ENCODE measurements around the gene ATP1A1. TPM values are rescaled to one million over a fixed set of nuclear protein-coding genes. Genes with fewer than 3 reads are reported as not detected.

ATP1A1 gene
- total RNA-seq, 2 experiments from 2014 or later, result 360 to 370 TPM

GRCh38 chr1:116361648-116362047, 11.4 kb upstream of the ATP1A1 start:
- intact Hi-C loops (cut with micrococcal nuclease), result loop anchor here (1.0 kb wide), 1 partner anchor 222 kb away; no protein-coding TSS in a partner anchor
- DNase-seq, result no peak
- no peaks in the 10 kb centered on the region for H3K36me3 Mint-ChIP-seq (ENCODE audit: low read depth)
- CTCF ChIA-PET, result interaction anchor here (0.9 kb wide), 1 partner anchor 124 kb away, joined by 3 read pairs; no protein-coding TSS in a partner anchor
- no peaks in the 10 kb centered on the region for H3K27me3 Mint-ChIP-seq (ENCODE audit: low read depth)
- H3K27ac Mint-ChIP-seq, result no peak overlapping the region
- peaks cover 22% of the 10 kb centered on the region for H3K4me1 Mint-ChIP-seq (ENCODE audit: low read depth)
- H3K9me3 Mint-ChIP-seq, result no peaks in the 10 kb centered on the region
- H3K4me3 Mint-ChIP-seq, result no peak overlapping the region

GRCh38 chr1:116362050-116362449, 11.0 kb upstream of the ATP1A1 start:
- no peaks in the 10 kb centered on the region for H3K27me3 Mint-ChIP-seq (ENCODE audit: low read depth)
- peaks cover 18% of the 10 kb centered on the region for H3K4me1 Mint-ChIP-seq (ENCODE audit: low read depth)
- CTCF ChIA-PET, result interaction anchor here (0.9 kb wide), 1 partner anchor 124 kb away, joined by 3 read pairs; no protein-coding TSS in a partner anchor

GRCh38 chr1:116365353-116365780, 7.7 kb upstream of the ATP1A1 start:
- Mint-ChIP-seq H3K4me3 (no peak overlapping the region), H3K9me3 (no peaks in the 10 kb centered on the region), H3K27me3 (ENCODE audit: low read depth) (no peaks in the 10 kb centered on the region), H3K27ac (no peak overlapping the region), H3K36me3 (ENCODE audit: low read depth) (no peaks in the 10 kb centered on the region), H3K4me1 (ENCODE audit: low read depth) (peaks cover 8% of the 10 kb centered on the region)
- no peak for DNase-seq
- intact Hi-C loops (cut with micrococcal nuclease), result no loop called here
- CTCF ChIA-PET, result interaction anchor here (0.7 to 2.2 kb wide), 4 partner anchors 10 to 226 kb away, joined by 3 to 7 read pairs (median 3); no protein-coding TSS in a partner anchor

More at GRCh38 chr1:116362050-116362449, 11.0 kb upstream of the ATP1A1 start:
- Mint-ChIP-seq H3K27ac (no peak overlapping the region), H3K4me3 (no peak overlapping the region), H3K36me3 (ENCODE audit: low read depth) (no peaks in the 10 kb centered on the region), H3K9me3 (no peaks in the 10 kb centered on the region)
- intact Hi-C loops (cut with micrococcal nuclease), result no loop called here
- no peak for DNase-seq

- H3K4me3 Mint-ChIP-seq, result no peak overlapping the region
- peaks cover 8% of the 10 kb centered on the region for H3K4me1 Mint-ChIP-seq (ENCODE audit: low read depth)
- H3K27ac Mint-ChIP-seq, result no peak overlapping the region
- H3K9me3 Mint-ChIP-seq, result no peaks in the 10 kb centered on the region
- CTCF ChIA-PET, result interaction anchor here (0.8 to 2.2 kb wide), 2 partner anchors 10 to 26 kb away, joined by 3 to 7 read pairs; no protein-coding TSS in a partner anchor
- DNase-seq, result no peak
- H3K27me3 Mint-ChIP-seq (ENCODE audit: low read depth), result no peaks in the 10 kb centered on the region
- H3K36me3 Mint-ChIP-seq (ENCODE audit: low read depth), result no peaks in the 10 kb centered on the region
- intact Hi-C loops (cut with micrococcal nuclease), result no loop called here
Measured at GRCh38 chr1:116365857-116366256, 7.2 kb upstream of the ATP1A1 start.

- DNase-seq, result no peak
- H3K4me3 Mint-ChIP-seq, result no peak overlapping the region
- H3K9me3 Mint-ChIP-seq, result no peaks in the 10 kb centered on the region
- intact Hi-C loops (cut with micrococcal nuclease), result no loop called here
- no peaks in the 10 kb centered on the region for H3K27me3 Mint-ChIP-seq (ENCODE audit: low read depth)
- no peak overlapping the region for H3K27ac Mint-ChIP-seq
- peaks cover 11% of the 10 kb centered on the region for H3K4me1 Mint-ChIP-seq (ENCODE audit: low read depth)
- CTCF ChIA-PET, result interaction anchor here (2.2 kb wide), 2 partner anchors 8 to 215 kb away, joined by 5 to 7 read pairs; no protein-coding TSS in a partner anchor
- H3K36me3 Mint-ChIP-seq (ENCODE audit: low read depth), result no peaks in the 10 kb centered on the region
Measured at GRCh38 chr1:116367256-116367945, 5.6 kb upstream of the ATP1A1 start.

GRCh38 chr1:116368241-116368640, 4.8 kb upstream of the ATP1A1 start:
- no peak overlapping the region for H3K27ac Mint-ChIP-seq
- intact Hi-C loops (cut with micrococcal nuclease), result no loop called here
- no peak overlapping the region for H3K4me3 Mint-ChIP-seq
- no peak for DNase-seq
- CTCF ChIA-PET, result interaction anchor here (1.1 to 2.2 kb wide), 2 partner anchors 20 to 216 kb away, joined by 3 to 5 read pairs; no protein-coding TSS in a partner anchor
- peaks cover 13% of the 10 kb centered on the region for H3K4me1 Mint-ChIP-seq (ENCODE audit: low read depth)
- no peaks in the 10 kb centered on the region for H3K9me3 Mint-ChIP-seq
- H3K27me3 Mint-ChIP-seq (ENCODE audit: low read depth), result no peaks in the 10 kb centered on the region
- H3K36me3 Mint-ChIP-seq (ENCODE audit: low read depth), result peaks cover 1% of the 10 kb centered on the region

GRCh38 chr1:116370181-116370580, 2.9 kb upstream of the ATP1A1 start:
- Mint-ChIP-seq H3K4me1 (ENCODE audit: low read depth) (peaks cover 13% of the 10 kb centered on the region), H3K36me3 (ENCODE audit: low read depth) (peaks cover 13% of the 10 kb centered on the region), H3K9me3 (no peaks in the 10 kb centered on the region), H3K27ac (no peak overlapping the region), H3K4me3 (no peak overlapping the region), H3K27me3 (ENCODE audit: low read depth) (no peaks in the 10 kb centered on the region)
- CTCF ChIA-PET, result interaction anchor here (0.6 kb wide), 2 partner anchors 123 to 229 kb away, joined by 3 read pairs; no protein-coding TSS in a partner anchor
- DNase-seq, result no peak
- intact Hi-C loops (cut with micrococcal nuclease), result loop anchor here (10.0 kb wide), 1 partner anchor 1165 kb away; no protein-coding TSS in a partner anchor

- CTCF ChIA-PET, result interaction anchor here (0.9 to 1.3 kb wide), 2 partner anchors 13 to 197 kb away, joined by 3 to 4 read pairs; no protein-coding TSS in a partner anchor
- peaks cover 24% of the 10 kb centered on the region for H3K36me3 Mint-ChIP-seq (ENCODE audit: low read depth)
- no peak for DNase-seq
- H3K4me1 Mint-ChIP-seq (ENCODE audit: low read depth), result peaks cover 26% of the 10 kb centered on the region
- intact Hi-C loops (cut with micrococcal nuclease), result loop anchor here (10.0 kb wide), 1 partner anchor 1163 kb away; no protein-coding TSS in a partner anchor
- no peak overlapping the region for H3K4me3 Mint-ChIP-seq
- H3K27me3 Mint-ChIP-seq (ENCODE audit: low read depth), result no peaks in the 10 kb centered on the region
- H3K27ac Mint-ChIP-seq, result no peak overlapping the region
- H3K9me3 Mint-ChIP-seq, result no peaks in the 10 kb centered on the region
Measured at GRCh38 chr1:116371752-116372151, 1.3 kb upstream of the ATP1A1 start.

GRCh38 chr1:116372191-116372590, 853 bp upstream of the ATP1A1 start:
- peak overlapping the region; percentile 75 for H3K4me3 Mint-ChIP-seq
- no peak for DNase-seq
- CTCF ChIA-PET, result interaction anchor here (1.0 kb wide), 1 partner anchor 10 kb away, joined by 3 read pairs; no protein-coding TSS in a partner anchor
- H3K36me3 Mint-ChIP-seq (ENCODE audit: low read depth), result peaks cover 24% of the 10 kb centered on the region
- H3K4me1 Mint-ChIP-seq (ENCODE audit: low read depth), result peaks cover 29% of the 10 kb centered on the region
- no peak overlapping the region for H3K27ac Mint-ChIP-seq
- intact Hi-C loops (cut with micrococcal nuclease), result loop anchor here (10.0 kb wide), 1 partner anchor 1163 kb away; no protein-coding TSS in a partner anchor
- H3K27me3 Mint-ChIP-seq (ENCODE audit: low read depth), result no peaks in the 10 kb centered on the region
- H3K9me3 Mint-ChIP-seq, result no peaks in the 10 kb centered on the region

GRCh38 chr1:116373431-116374352, 648 bp downstream of the ATP1A1 start:
- Mint-ChIP-seq H3K27me3 (ENCODE audit: low read depth) (no peaks in the 10 kb centered on the region), H3K9me3 (no peaks in the 10 kb centered on the region), H3K36me3 (ENCODE audit: low read depth) (peaks cover 24% of the 10 kb centered on the region), H3K4me3 (peak overlapping the region; percentile 92), H3K4me1 (ENCODE audit: low read depth) (peaks cover 31% of the 10 kb centered on the region), H3K27ac (peak overlapping the region; percentile 95)
- intact Hi-C loops (cut with micrococcal nuclease), result loop anchor here (1.0 to 10.0 kb wide), 4 partner anchors 17 to 1617 kb away; partner anchors contain the start of gene CSDE1
- peak; percentile 64 for DNase-seq
- CTCF ChIA-PET, result interaction anchor here (1.0 to 3.4 kb wide), 2 partner anchors 9 to 111 kb away, joined by 3 to 18 read pairs; no protein-coding TSS in a partner anchor

- H3K4me3 Mint-ChIP-seq, result peak overlapping the region; percentile 92
- peak overlapping the region; percentile 95 for H3K27ac Mint-ChIP-seq
- peak; percentile 54 for DNase-seq
- peaks cover 28% of the 10 kb centered on the region for H3K36me3 Mint-ChIP-seq (ENCODE audit: low read depth)
- H3K27me3 Mint-ChIP-seq (ENCODE audit: low read depth), result no peaks in the 10 kb centered on the region
- H3K4me1 Mint-ChIP-seq (ENCODE audit: low read depth), result peaks cover 40% of the 10 kb centered on the region
- intact Hi-C loops (cut with micrococcal nuclease), result loop anchor here (2.0 to 10.0 kb wide), 5 partner anchors 16 to 1618 kb away; partner anchors contain the start of genes CSDE1 and MAN1A2
- CTCF ChIA-PET, result interaction anchor here (1.1 to 3.4 kb wide), 5 partner anchors 10 to 235 kb away, joined by 3 to 18 read pairs (median 5); no protein-coding TSS in a partner anchor
- H3K9me3 Mint-ChIP-seq, result no peaks in the 10 kb centered on the region
Measured at GRCh38 chr1:116374353-116375147, 1.5 kb downstream of the ATP1A1 start.
